Spleen (tissue), 11 donors: ENCODE results near the gene GPAT3. TPM values are rescaled to one million over a fixed set of nuclear protein-coding genes. Genes with fewer than 3 reads are reported as not detected.
A peak's percentile ranks its signal among the peaks of the same experiment; 100 is the strongest.

Experiments used
- DNase-seq: peaks from one replicate; pipeline ENCODE4 v3.0.0-alpha.2; 2020
- H3K27ac ChIP-seq, 8 donors: fragments of 200-600 bp; sonication (generic) in 7 of 8; 1 replicate in 4 of 8; 2 replicates in 4 of 8; pipeline versions ENCODE4 v1.5.0 to v1.8.0; 2016 to 2021; ENCODE audit warnings: inconsistent platforms in 4 of 8, mild to moderate bottlenecking in 4 of 8, moderate library complexity in 1 of 8
- H3K27me3 ChIP-seq, 7 donors: fragments of 200-600 bp; sonication (generic) in 6 of 7; replicated peaks in 1 of 7; 1 replicate in 4 of 7; 2 replicates in 3 of 7; pipeline versions ENCODE4 v1.5.0 to v1.8.0; 2016 to 2021; ENCODE audit warnings: inconsistent platforms in 3 of 7, mild to moderate bottlenecking in 1 of 7
- H3K36me3 ChIP-seq, 6 donors: fragments of 200-600 bp; sonication (generic) in 5 of 6; 1 replicate in 4 of 6; 2 replicates in 2 of 6; pipeline versions ENCODE4 v1.5.0 to v1.8.0; 2016 to 2021; ENCODE audit warnings: inconsistent platforms in 2 of 6
- H3K4me1 ChIP-seq, 6 donors: fragments of 200-600 bp; sonication (generic) in 5 of 6; 1 replicate in 3 of 6; 2 replicates in 3 of 6; pipeline versions ENCODE4 v1.5.0 to v1.8.0; 2016 to 2021; ENCODE audit warnings: inconsistent platforms in 3 of 6
- H3K4me3 ChIP-seq, 8 donors: fragments of 200-600 bp; sonication (generic) in 7 of 8; 1 replicate in 4 of 8; 2 replicates in 4 of 8; pipeline versions ENCODE4 v1.5.0 to v1.8.0; 2016 to 2021; ENCODE audit warnings: inconsistent platforms in 4 of 8, mild to moderate bottlenecking in 4 of 8, moderate library complexity in 2 of 8
- H3K9me3 ChIP-seq, 8 donors: fragments of 200-600 bp; sonication (generic) in 7 of 8; 1 replicate in 4 of 8; 2 replicates in 4 of 8; pipeline versions ENCODE4 v1.5.0 to v1.8.0; 2016 to 2021; ENCODE audit warnings: inconsistent platforms in 4 of 8
- POLR2A ChIP-seq, 3 donors: fragments of 450-650 bp; IDR thresholded peaks; one replicate each; pipeline ENCODE4 v1.5.1; 2017; ENCODE audit warnings: antibody characterized with exemption in 3 of 3, mild to moderate bottlenecking in 1 of 3
- POLR2AphosphoS5 ChIP-seq, 3 donors: sonication (generic); formaldehyde crosslinking; IDR thresholded peaks; one replicate each; pipeline ENCODE4 v1.5.1; 2017; ENCODE audit warnings: antibody characterized with exemption in 3 of 3
- WGBS, 5 donors: extraction: QIAGEN DNeasy Blood & Tissue Kit in 3 of 5; methylation state at CpG; one replicate each; pipeline versions ENCODE4 v1.1.5 to v1.1.7; 2013 to 2018; 5-methylcytosine and 5-hydroxymethylcytosine counted together
- intact Hi-C: fragments of 100-400 bp; cut with DNase I; formaldehyde crosslinking; loops from one replicate; pipeline ENCODE4 v1.15.0; 2023; ENCODE audit warnings: low total_unique reads
- polyA plus RNA-seq, 3 donors: library from polyadenylated mRNA; stranded (reverse); fragments of 200-250 nt; gene quantifications; one replicate each; pipeline ENCODE4 v1.2.1, GENCODE V29; 2013
- total RNA-seq, 7 donors: library from RNA; depleted of rRNA in 3 of 7; stranded (reverse); fragments of >200 nt in 3 of 7; fragmentation: NEBNext Ultra II Directional in 4 of 7; extraction: Animal tissue kit (Norgen Biotek cat#: 25700) in 4 of 7; gene quantifications; one replicate each; pipeline versions ENCODE4 v1.1.0 to v1.2.1, GENCODE V29; 2016 to 2021
- TF ChIP-seq, protein P1 (sequence below), 11 experiments: fragments of 200-600 bp in 7 of 11; fragments of 450-650 bp in 4 of 11; sonication (generic) in 4 of 11; IDR thresholded peaks in 8 of 11; conservative IDR thresholded peaks in 3 of 11; 1 replicate in 7 of 11; 2 replicates in 4 of 11; pipeline versions ENCODE4 v1.4.0 to v1.8.0; 2016 to 2021; ENCODE audit warnings: antibody characterized with exemption in 11 of 11, inconsistent platforms in 4 of 11, mild to moderate bottlenecking in 1 of 11
- donor health status: healthy with polysubstance abuse.
- donor health status: DM: no; HTN: no; CAD: no; lungs with moderate emphysema.
- donor health status: DM: no; HTN: no; CAD: no.
- donor health status: Bipolar disorder and iron deficiency.
- donor health status: healthy.
- donor health status: DM: no; HTN: no; CAD: no.
- donor health status: DM: yes; HTN: yes; CAD: no.

GPAT3 gene
- total and polyA plus RNA-seq, 10 donors = 0.70 to 29.1 (median 9.4) TPM

DNA sequence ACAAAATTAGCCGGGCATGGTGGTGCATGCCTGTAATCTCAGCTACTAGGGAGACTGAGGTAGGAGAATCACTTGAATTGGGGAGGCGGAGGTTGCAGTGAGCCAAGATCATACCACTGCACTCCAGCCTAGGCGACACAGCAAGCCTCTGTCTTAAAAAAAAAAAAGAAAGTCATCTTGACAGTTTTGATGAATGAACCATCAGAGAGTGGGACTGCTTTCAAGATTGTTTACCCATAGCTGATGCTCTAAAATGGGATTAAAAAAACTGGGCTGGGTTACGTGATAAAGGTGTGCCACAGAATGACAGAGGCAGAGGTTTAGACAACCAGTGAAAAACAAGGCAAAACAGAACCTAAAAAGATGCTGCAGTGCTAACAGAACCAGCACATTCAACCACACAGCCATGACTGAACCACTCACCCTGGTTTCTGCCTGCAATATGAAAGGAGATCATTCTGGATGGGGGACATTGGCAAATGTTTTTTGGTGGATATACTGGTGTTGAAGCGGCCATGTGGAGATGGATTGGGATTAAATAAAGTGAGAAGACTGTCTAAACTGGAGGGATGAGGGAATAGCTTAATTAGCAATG lies 22.2 kb downstream of the GPAT3 start:
- WGBS, 5 donors = 86 to 97% (median 90%) methylated on average over 5 of the region's 5 CpGs
- Histone ChIP-seq H3K4me1 (peaks cover 0 to 25% (median 3%) of the 10 kb centered on the region in 6 donors), H3K4me3 (no peak overlapping the region), H3K27me3 (no peaks in the 10 kb centered on the region), H3K36me3 (no peaks in the 10 kb centered on the region), H3K27ac (peak overlapping the region in 1 of 8 donors; percentile 36), H3K9me3 (no peaks in the 10 kb centered on the region)
- intact Hi-C loops = no loop called here
- TF ChIP-seq POLR2AphosphoS5 (IDR thresholded peaks at IDR 0.05) (no peak), POLR2A (IDR thresholded peaks at IDR 0.05) (no peak)
- TF ChIP-seq, protein P1, sequence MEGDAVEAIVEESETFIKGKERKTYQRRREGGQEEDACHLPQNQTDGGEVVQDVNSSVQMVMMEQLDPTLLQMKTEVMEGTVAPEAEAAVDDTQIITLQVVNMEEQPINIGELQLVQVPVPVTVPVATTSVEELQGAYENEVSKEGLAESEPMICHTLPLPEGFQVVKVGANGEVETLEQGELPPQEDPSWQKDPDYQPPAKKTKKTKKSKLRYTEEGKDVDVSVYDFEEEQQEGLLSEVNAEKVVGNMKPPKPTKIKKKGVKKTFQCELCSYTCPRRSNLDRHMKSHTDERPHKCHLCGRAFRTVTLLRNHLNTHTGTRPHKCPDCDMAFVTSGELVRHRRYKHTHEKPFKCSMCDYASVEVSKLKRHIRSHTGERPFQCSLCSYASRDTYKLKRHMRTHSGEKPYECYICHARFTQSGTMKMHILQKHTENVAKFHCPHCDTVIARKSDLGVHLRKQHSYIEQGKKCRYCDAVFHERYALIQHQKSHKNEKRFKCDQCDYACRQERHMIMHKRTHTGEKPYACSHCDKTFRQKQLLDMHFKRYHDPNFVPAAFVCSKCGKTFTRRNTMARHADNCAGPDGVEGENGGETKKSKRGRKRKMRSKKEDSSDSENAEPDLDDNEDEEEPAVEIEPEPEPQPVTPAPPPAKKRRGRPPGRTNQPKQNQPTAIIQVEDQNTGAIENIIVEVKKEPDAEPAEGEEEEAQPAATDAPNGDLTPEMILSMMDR (IDR thresholded peaks at IDR 0.05 in 8 of 11, conservative IDR thresholded peaks at IDR 0.05 in 3 of 11) = no peak
- DNase-seq = no peak

GRCh38 chr4:83558680-83559079 lies 22.8 kb downstream of the GPAT3 start:
- WGBS, 5 donors = 0 to 63% (median 22%) methylated on average over 1 of the region's 1 CpG
- no peak for TF ChIP-seq POLR2AphosphoS5 (IDR thresholded peaks at IDR 0.05)
- TF ChIP-seq, protein P1 (IDR thresholded peaks at IDR 0.05 in 8 of 11, conservative IDR thresholded peaks at IDR 0.05 in 3 of 11) = no peak
- TF ChIP-seq POLR2A (IDR thresholded peaks at IDR 0.05) = no peak
- DNase-seq = no peak

DNA sequence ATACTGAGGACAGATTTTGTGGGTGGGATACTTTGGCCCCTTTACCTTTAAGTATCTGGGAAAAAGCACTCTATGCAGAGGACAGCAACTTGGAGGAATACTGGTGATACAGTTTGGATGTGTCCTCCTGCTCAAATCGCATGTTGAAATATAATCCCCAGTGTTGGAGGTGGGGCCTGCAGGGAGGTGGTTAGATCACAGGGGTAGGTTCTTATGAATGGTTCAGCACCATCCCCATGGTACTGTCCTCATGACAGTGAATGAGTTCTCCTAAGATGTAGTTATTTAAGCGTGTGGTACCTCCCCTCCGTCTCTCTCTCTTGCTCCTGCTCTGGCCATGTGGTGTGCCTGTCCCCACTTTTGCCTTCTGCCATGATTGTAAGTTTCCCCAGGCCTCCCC lies 24.6 kb downstream of the GPAT3 start:
- Histone ChIP-seq H3K9me3 (no peaks in the 10 kb centered on the region), H3K4me3 (no peak overlapping the region), H3K27ac (no peak overlapping the region), H3K27me3 (no peaks in the 10 kb centered on the region), H3K36me3 (no peaks in the 10 kb centered on the region), H3K4me1 (peaks cover 0 to 21% (median 2%) of the 10 kb centered on the region in 6 donors)
- TF ChIP-seq POLR2A (IDR thresholded peaks at IDR 0.05) = no peak
- TF ChIP-seq, protein P1 (IDR thresholded peaks at IDR 0.05 in 8 of 11, conservative IDR thresholded peaks at IDR 0.05 in 3 of 11) = no peak
- no peak for TF ChIP-seq POLR2AphosphoS5 (IDR thresholded peaks at IDR 0.05)
- 90 to 98% (median 95%) methylated on average over 3 of the region's 3 CpGs for WGBS, 5 donors
- DNase-seq = no peak
- intact Hi-C loops = no loop called here

More at GRCh38 chr4:83558680-83559079, 22.8 kb downstream of the GPAT3 start:
- Histone ChIP-seq H3K9me3 (no peaks in the 10 kb centered on the region), H3K27me3 (no peaks in the 10 kb centered on the region), H3K4me3 (no peak overlapping the region), H3K4me1 (peaks cover 0 to 21% (median 2%) of the 10 kb centered on the region in 6 donors), H3K27ac (peak overlapping the region in 1 of 8 donors; percentile 36), H3K36me3 (no peaks in the 10 kb centered on the region)
- intact Hi-C loops = no loop called here

- Histone ChIP-seq H3K27ac (no peak overlapping the region), H3K4me1 (peaks cover 0 to 14% (median 2%) of the 10 kb centered on the region in 6 donors), H3K4me3 (no peak overlapping the region), H3K36me3 (no peaks in the 10 kb centered on the region), H3K9me3 (no peaks in the 10 kb centered on the region), H3K27me3 (no peaks in the 10 kb centered on the region)
- WGBS, 5 donors = 55 to 73% (median 63%) methylated on average over 2 of the region's 2 CpGs
- no peak for TF ChIP-seq POLR2AphosphoS5 (IDR thresholded peaks at IDR 0.05)
- no peak for TF ChIP-seq POLR2A (IDR thresholded peaks at IDR 0.05)
- TF ChIP-seq, protein P1 (IDR thresholded peaks at IDR 0.05 in 8 of 11, conservative IDR thresholded peaks at IDR 0.05 in 3 of 11) = no peak
- intact Hi-C loops = no loop called here
- no peak for DNase-seq
Measured at GRCh38 chr4:83561381-83561780, 25.5 kb downstream of the GPAT3 start.
